NCI-H2196 (cell line): ENCODE results near the gene ARHGEF1.

Experiments
- DNase-seq: peaks from one replicate; lab custom pipeline; 2025; ENCODE audit not compliant: unreplicated experiment; lab: John Stamatoyannopoulos, UW

The ARHGEF1 gene

DNA sequence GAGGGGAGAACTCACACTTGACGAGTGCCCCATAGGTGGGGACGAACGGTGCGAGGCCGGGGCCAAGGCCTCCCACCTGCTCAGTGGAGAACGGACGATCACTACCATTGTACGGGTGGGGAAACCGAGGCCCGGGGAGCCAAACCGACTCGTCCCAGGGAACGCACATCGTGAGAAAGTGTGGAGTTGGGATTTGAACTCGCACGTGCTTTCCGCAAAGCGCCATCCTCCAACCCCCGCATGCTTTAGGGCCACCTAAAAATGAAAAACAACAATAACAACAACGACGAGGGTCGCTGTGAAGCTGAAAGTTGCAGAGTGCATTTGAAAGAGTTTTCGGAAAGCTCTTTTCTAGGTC lies 458 bp downstream of the ARHGEF1 start:
- no peak for DNase-seq

- peak; percentile 98 for DNase-seq
Measured at GRCh38 chr19:41883821-41884733, 1.1 kb downstream of the ARHGEF1 start.

GRCh38 chr19:41886761-41887710 lies 4.1 kb downstream of the ARHGEF1 start:
- DNase-seq = no peak

DNA sequence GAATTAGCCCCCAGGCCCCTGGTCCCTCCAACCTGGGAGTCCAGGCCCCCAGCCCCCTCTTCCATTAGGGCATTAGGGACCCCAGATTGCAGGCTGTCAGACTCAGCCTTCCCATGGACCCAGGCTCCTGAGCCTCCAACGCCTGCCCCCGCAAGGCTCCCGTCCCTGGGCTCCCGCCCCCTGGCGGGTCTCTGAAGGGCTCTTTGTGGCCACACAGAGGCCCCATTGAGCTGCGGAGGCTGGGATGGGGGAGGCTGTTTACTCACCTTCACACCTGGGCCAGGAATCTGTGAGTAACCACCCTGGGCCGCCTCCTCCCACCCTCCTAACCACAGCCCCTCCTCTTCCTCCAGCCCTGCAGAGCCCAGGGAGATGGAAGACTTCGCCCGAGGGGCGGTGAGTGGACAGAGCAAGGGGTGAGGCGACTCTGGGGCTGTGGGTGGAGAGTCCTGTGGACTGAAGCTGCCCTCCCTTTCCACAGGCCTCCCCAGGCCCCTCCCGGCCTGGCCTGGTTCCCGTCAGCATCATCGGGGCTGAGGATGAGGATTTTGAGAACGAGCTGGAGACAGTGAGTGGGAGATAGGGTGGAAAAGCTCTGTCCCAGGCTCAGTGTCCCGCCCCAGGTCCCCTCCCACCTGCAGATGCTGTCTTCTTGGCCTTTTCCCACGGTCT lies 4.9 kb downstream of the ARHGEF1 start:
- DNase-seq = peak; percentile 84

DNA sequence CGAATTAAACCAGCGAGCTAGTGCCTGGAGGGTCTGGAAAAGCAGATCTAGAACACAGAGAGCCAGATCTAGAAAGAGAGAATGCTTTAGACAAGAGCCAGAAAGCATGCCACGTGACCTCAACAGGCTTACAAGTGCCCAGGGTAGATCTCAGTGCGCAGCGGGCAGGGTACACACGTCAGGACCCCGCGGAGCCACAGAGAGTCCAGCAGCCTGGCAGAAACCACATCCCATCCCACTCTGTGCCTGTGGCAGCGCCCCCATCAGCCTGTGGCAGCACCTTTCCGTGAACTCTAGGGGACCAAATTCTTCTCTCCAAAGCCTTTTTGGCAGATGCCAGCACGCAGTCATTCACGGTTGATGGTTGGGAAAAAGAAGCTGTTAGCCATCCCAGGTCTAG lies 5.9 kb downstream of the ARHGEF1 start:
- DNase-seq = no peak

- DNase-seq = no peak
Measured at GRCh38 chr19:41889896-41890295, 6.9 kb downstream of the ARHGEF1 start.

GRCh38 chr19:41890936-41891335 lies 8.0 kb downstream of the ARHGEF1 start:
- no peak for DNase-seq

DNA sequence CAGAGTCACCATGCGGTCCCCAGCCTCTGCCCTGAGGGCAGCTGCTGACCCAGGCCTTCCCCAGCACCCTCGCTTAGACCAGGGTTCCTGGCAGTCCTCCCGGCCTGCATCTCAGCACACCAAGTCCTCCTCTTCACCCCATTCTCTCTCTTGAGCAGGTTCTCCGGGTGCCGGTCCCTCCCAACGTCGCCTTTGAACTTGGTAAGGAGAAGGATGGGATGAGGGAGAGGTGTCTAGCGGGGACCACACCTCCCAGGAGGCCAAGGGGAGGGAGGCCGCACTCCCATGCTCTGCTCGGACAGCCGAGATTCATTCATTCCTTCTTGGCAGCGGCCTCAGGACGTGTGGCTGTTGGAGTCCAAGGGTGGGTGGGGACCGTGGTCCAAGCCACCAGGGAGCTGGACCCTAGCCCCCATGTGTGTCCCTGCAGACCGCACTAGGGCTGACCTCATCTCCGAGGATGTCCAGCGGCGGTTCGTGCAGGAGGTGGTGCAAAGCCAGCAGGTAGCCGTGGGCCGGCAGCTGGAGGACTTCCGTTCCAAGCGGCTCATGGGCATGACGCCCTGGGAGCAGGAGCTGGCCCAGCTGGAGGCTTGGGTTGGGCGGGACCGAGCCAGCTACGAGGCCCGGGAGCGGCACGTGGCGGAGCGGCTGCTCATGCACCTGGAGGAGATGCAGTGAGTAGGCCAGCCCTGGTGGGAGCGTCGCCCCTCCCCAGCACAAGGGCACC lies 9.4 kb downstream of the ARHGEF1 start:
- no peak for DNase-seq

DNA sequence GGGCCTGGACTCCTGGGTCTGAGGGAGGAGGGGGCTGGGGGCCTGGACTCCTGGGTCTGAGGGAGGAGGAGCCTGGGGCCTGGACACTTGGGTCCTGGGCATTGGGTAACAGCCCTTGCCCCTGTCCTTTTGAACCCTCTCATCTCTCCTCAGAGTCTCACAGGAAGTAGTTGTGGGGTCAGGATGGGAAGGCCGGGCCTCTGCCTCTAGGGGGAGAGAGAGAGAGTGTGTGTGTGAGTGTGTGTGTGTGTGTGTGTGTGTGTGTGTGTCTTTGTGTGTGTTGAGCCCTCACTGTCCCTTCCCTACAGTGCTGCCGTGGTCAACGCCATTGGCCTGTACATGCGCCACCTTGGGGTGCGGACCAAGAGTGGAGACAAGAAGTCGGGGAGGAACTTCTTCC lies 10.9 kb downstream of the ARHGEF1 start:
- no peak for DNase-seq

DNA sequence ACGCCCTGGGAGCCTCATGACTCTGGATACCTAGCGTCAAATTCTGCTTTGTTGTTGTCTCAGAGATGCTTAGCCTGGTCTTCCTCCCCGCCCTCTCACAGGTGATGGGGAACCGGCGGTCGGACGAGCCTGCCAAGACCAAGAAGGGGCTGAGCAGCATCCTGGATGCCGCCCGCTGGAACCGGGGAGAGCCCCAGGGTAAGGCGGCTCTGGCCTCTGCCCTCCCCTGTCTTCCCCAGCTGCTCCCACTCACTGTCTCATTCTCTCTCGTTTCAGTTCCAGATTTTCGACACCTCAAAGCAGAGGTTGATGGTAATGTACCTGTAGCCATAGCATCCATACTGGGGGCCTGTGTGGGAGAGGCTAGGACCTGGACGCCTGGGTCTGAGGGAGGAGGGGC lies 11.4 kb downstream of the ARHGEF1 start:
- no peak for DNase-seq

GRCh38 chr19:41895745-41896580 lies 13.0 kb downstream of the ARHGEF1 start:
- DNase-seq = no peak

GRCh38 chr19:41896581-41896942 lies 13.6 kb downstream of the ARHGEF1 start:
- no peak for DNase-seq

GRCh38 chr19:41897181-41897580 lies 14.2 kb downstream of the ARHGEF1 start:
- no peak for DNase-seq

DNA sequence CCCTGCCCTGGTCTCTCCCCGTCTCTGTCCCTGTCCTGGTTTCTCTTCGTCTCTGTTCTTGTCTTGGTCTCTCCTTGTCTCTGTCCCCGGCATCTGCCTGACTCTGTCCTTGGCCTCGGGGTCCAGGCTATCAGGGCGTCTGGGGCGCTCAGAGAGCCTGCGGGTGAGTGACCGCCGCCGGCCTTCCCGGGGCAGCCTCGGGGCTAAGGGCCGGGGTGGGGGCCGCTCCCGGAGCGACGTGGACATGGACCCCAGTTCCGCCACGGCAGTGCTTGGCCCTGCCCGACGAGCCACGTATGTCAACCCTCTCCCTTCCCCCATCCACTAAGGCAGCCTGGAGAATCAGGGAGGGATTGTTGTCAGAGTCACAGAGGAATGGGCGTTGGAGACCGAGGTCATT lies 14.8 kb downstream of the ARHGEF1 start:
- DNase-seq = no peak

DNA sequence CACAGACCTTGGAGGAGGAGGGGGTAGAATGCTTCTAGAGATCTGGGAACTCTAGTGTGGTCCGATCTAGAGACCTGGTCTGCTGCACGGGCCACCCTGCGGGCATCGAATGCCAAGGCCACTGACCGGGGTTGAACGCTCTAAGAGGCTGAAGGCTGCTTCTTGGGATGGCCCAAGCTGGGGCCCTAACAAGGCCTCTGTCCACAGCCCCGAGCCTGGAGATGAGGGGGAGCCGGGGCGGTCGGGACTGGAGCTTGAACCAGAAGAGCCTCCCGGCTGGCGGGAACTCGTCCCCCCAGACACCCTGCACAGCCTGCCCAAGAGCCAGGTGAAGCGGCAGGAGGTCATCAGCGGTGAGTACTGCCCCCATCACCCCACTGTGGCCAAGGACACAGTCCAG lies 15.3 kb downstream of the ARHGEF1 start:
- DNase-seq = no peak

- DNase-seq = no peak
Measured at GRCh38 chr19:41901707-41902360, 18.9 kb downstream of the ARHGEF1 start.

- DNase-seq = no peak
Measured at GRCh38 chr19:41902594-41902993, 19.6 kb downstream of the ARHGEF1 start.

DNA sequence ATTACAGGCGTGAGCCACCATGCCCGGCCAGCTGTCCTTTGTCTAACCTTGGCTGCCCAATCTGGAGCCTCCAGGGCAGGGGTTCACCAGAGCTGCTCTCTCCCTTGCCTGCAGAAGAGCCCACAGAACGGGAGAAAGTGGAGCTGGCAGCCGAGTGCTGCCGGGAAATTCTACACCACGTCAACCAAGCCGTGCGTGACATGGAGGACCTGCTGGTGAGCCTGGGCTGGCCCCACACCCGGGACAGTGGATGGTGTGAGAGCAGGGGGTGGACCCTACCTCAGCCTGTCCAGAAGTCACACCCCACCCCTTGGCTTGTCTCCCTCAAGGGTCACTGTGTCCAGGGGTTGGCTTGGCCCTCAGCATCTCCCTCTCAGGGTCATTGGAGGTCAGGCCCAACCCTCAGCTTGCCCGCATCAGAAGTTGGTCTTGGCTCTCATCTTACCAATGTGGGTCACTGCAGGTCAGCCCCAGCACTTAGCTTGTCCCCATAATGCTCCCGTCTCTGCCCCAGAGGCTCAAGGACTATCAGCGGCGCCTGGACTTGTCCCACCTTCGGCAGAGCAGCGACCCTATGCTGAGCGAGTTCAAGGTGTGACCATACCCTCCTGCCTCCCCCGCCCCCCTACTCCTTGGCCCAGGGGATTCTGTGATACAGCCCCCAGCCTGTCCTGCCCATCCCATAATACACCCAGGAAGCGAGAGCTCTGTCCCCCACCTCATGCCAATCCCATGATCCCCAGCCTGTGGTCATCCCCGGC lies 20.4 kb downstream of the ARHGEF1 start:
- DNase-seq = peak; percentile 31
